Middle frontal gyrus (tissue), 1 donor: ENCODE measurements around the gene ZNF132.
"Not testable (repeated sequence)": the region's sequence is repeated elsewhere in the genome, so short reads cannot be mapped to it uniquely, and the experiment has no call there.

Experiments used
- DNase-seq: peaks from one replicate; pipeline ENCODE4 v3.0.0-alpha.2; 2015; ENCODE audit warnings: low spot score; ENCODE audit errors: extremely low spot score

ZNF132 gene

DNA sequence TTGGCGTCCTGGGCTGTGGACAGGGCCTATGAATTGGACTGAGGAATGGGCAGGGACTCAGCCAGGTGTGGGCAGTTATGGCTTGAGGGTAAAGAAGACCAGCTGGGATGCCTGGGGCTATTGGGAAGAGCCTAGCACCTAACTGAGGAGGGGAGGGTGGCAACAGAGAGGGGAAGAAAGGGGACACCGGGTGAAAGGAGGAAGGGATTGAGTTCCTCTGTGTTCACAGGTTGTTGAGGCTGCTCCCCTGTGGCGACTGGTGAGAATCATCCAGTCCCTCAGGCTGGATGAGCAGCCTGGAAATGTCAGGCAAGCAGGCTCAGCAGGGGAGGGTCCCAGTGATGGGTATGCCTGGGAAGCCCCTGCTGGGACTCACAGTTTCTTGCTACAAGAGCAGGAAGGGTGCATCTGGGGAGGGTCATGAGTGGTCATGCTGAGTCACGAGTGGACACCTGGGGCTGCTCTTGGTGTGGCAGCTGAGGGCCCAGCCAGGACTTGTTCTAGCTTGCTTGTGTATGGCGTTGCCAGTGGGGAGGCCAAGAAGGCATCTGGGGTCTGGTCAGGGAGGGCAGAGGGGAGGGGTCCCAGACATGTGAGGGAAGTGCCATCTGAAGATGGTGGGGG, 28.4 kb upstream of the ZNF132 start:
- no peak for DNase-seq

DNA sequence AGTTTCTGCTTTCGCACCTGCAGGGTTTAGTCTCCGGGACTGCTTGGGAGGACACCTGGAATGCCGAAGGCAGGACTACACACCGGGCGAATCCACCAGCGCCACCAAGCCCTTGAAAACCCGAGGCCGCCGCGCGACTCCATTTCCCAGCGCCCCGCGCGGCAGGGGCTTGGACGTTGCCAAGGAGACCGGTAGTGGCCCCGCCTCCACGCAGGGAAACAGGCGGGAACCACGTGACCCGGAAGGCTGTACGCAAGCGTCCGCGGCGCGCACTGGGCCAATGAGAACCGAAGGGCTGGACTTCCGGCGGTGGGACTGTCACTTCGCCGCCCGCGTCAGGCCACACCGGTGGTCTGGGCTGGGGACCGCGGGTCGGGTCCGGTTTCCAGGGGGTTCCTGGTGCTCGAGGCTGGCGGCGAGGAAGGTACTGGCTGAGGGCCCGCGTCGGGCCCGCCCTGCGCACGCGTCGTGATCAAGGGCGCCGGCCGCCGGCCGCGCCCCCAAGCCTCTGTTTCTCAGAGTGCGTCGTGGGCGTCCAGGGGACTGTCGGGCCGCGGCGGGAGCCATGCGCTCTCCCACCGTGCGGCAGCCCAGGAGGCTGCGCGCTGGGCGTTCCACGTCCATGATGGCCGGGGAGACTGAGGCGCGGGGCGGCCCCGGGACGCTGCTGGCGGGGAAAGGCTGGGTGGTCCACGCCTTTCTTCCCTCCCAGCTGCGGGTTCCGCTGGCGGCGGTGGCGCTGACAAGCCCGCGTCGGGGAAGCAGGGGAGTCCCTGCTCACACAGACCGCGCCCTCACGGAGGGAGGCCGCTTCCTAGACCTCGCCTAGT, 27.0 kb upstream of the ZNF132 start, which contains the start of gene ZNF324:
TSS of gene ZNF324 (plus strand) at position 321 of the 830 bp plus-strand sequence. CDS start 2,106 bp downstream, outside the sequence.
- peak; percentile 98 for DNase-seq

- no peak for DNase-seq
Observed at GRCh38 chr19:58466089-58466759, 26.3 kb upstream of the ZNF132 start.

GRCh38 chr19:58460039-58460438, 20.1 kb upstream of the ZNF132 start:
- no peak for DNase-seq

DNA sequence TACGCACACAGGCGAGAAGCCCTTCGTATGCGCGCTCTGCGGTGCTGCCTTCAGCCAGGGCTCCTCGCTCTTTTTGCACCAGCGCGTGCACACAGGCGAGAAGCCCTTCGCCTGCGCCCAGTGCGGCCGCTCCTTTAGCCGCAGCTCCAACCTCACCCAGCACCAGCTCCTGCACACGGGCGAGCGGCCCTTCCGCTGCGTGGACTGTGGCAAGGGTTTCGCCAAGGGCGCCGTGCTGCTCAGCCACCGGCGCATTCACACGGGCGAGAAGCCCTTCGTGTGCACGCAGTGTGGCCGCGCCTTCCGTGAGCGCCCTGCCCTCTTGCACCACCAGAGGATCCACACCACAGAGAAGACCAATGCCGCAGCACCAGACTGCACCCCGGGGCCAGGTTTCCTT, 16.2 kb upstream of the ZNF132 start:
- DNase-seq: no peak

GRCh38 chr19:58455306-58455705, 15.4 kb upstream of the ZNF132 start:
- no peak for DNase-seq

DNA sequence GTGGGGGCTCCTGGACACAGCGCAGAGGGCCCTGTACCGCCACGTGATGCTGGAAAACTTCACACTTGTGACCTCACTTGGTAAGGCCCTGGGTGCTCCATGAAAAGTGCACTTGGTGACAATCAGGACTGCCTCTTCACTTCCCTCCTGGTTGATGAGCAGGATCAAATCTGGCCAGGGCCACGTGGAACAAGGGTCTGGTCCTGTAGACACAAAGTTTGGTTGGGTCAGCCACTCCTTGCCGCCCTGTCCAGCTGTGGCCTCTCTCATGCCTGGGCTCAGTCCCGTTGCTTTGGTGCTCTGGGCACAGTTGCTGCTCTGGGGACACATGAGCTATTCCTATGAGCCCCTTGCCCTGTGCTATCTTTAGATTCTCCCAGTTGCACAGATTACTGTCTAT, 13.8 kb upstream of the ZNF132 start:
- no peak for DNase-seq

GRCh38 chr19:58451358-58452101, 11.6 kb upstream of the ZNF132 start, which contains the start of gene ZNF324B:
Gene ZNF324B (plus strand): TSS chr19:58451622. CDS start chr19:58453702, 2,080 bp downstream.
- peak; percentile 94 for DNase-seq

GRCh38 chr19:58450856-58451357, 11.0 kb upstream of the ZNF132 start:
- DNase-seq: no peak

DNA sequence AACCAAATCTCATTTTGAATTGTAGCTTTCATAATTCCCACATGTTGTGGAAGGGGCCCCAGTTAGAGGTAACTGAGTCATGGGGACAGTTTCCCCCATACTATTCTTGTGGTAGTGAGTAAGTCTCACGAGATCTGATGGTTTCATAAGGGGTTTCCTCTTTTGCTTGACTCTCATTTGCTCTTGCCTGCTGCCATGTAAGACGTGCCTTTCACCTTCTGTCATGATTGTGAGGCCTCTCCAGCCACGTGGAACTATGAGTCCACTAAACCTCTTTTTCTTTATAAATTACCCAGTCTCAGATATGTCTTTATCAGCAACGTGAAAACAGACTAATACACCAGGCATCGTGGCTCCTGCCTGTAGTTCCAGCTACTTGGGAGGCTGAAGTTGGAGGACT, 10.0 kb upstream of the ZNF132 start:
- DNase-seq: not testable (repeated sequence)

DNA sequence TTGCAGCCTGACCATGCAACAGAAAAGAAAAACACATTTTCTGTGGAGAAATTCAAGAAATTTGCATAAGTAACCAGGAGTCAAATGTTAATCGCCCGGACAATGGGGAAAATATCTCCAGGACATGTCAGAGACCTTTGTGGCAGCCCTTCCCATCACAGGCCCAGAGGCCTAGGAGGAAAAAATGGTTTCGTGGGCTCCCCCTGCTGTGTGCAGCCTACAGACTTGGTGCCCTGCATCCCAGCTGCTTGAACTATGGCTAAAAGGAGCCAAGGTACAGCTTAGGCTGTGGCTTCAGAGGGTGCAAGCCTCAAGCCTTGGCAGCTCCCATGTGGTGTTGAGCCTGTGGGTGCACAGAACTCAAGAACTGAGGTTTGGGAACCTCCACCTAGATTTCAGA, 8.9 kb upstream of the ZNF132 start:
- not testable (repeated sequence) for DNase-seq

DNA sequence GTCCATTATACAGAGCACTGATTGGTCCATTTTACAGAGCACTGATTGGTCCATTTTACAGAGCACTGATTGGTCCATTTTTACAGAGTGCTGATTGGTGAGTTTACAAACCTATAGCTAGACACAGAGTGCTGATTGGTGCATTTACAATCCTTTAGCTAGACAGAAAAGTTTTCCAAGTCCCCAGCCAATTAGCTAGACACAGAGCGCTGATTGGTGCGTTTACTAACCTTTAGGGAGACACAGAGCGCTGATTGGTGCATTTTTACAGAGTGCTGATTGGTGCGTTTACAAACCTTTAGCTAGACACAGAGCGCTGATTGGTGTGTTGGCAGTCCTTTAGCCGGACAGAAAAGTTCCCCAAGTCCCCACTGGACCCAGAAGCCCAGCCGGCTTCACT, 3.0 kb upstream of the ZNF132 start:
- not testable (repeated sequence) for DNase-seq

DNA sequence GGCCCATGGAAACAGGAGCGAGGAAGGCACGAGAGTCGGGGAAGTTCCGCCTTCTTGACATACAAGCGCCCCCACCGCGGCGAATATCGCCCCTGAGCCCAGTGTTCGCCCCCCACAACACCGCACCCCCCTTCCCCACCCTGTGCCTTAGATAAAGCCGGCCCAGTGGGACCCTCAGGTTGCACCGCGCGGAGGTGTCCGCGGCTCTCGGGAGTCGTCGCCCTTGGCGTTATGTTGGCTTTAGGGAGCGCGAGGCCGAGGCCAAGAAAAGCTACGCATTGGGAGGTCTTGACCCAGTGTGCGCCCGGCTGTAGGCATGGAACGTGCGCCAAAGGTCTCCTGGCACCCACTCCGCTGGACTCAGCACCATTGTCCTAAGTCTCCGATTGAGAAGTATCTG, 603 bp upstream of the ZNF132 start:
- DNase-seq: no peak

GRCh38 chr19:58434217-58434616, 5.7 kb downstream of the ZNF132 start:
- DNase-seq: no peak

DNA sequence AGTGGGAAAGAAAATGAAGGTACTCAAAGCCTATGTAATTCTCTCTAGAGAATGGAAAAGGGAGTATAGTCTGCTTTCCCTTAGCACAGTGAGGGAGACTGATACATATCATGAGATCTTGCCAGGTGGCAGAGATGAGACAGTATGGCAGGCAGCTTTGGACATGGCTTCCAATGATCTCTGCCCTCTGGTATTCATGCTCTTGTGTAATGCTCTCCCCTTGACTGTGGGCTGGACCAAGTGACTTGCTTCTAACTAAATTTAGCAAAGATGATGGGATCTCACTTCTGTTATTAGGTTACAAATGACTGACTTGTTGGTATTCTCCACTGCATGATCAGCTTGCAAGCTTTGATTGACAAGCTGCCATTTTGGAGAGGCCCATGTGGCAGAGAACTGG, 10.2 kb downstream of the ZNF132 start:
- no peak for DNase-seq

GRCh38 chr19:58428617-58429016, 11.3 kb downstream of the ZNF132 start:
- no peak for DNase-seq

DNA sequence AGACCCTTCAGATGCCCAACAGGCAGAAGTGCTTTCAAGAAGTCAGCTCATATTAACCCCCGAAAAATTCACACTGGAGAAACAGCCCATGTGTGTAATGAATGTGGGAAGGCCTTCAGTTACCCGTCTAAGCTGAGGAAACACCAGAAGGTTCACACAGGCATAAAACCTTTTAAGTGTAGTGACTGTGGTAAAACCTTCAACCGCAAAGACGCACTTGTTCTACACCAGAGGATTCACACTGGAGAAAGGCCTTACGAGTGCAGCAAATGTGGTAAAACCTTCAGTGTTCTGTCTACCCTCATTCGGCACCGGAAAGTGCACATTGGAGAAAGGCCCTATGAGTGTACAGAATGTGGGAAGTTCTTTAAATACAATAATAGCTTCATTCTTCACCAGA, 22.9 kb downstream of the ZNF132 start:
- DNase-seq: no peak

DNA sequence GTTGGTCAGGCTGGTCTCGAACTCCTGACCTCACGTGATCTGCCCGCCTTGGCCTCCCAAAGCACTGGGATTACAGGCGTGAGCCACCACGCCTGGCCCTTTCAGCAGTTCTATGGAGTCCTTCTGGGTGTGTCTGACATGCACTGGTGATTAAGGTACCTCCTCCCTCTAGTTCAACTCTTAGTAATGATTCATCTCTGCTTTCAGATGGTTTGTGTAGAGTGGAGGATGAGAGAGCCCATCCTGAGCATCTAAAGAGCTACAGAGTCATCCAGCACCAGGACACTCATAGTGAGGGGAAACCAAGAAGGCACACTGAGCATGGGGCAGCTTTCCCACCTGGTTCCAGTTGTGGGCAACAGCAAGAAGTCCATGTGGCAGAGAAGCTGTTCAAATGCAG, 23.3 kb downstream of the ZNF132 start:
- no peak for DNase-seq

DNA sequence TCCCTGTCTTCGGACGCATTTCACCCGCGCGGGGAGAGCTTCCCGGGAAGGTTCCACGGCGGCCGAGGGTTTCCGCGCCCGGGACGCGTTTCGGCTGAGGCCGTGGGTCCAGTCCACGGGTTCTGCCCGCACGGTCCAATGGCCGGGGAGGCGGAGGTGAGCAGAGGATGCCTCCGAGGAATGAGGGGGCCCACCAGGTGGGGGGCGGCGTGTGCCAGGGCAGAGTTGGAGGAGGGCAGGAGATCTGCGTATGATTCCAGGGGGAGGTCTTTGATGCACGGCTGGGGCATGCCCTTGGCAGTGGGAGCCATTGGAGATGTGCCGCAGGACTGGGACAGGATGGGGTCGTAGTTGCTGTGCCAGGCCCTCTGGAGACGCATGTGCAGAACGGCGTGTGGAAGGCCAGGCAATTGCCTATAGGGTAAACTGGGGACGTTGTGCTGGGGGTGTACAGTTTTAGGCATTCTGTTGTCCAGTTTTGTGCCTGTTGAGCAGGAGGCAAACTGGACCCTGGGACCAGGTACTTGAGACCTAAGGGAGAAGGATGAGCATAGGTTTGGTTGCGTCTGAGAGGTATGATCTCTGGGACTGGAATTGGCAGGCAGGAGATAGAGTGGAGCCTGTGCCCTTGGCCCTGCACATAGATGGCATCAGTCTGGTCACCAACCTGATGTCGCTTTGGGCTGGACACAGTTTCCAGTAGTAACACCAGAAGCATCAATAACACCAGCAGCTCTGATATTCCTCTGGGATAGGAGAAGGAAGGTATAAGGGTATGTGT, 30.8 kb downstream of the ZNF132 start:
- no peak for DNase-seq
